Mesothelial cell of epicardium (in vitro differentiated cells): Measurements from ENCODE around the gene FAP. TPM values are rescaled to one million over a fixed set of nuclear protein-coding genes. Genes with fewer than 3 reads are reported as not detected.

ENCODE experiments used
- DNase-seq, 2 experiments: peaks; one replicate each; pipeline ENCODE4 v3.0.0; 2021; ENCODE audit warnings: low spot score in 2 of 2; ENCODE audit not compliant: unreplicated experiment in 2 of 2
- H3K27ac Mint-ChIP-seq: 2 replicates; pipeline ENCODE4 v1.8.0; 2021; ENCODE audit warnings: mixed read lengths
- H3K27me3 Mint-ChIP-seq: 2 replicates; pipeline ENCODE4 v1.8.0; 2021; ENCODE audit warnings: low read depth, mixed read lengths
- H3K36me3 Mint-ChIP-seq: 2 replicates; pipeline ENCODE4 v1.8.0; 2021; ENCODE audit warnings: mixed read lengths
- H3K4me1 Mint-ChIP-seq: 2 replicates; pipeline ENCODE4 v1.8.0; 2021; ENCODE audit warnings: mixed read lengths
- H3K4me3 Mint-ChIP-seq: 2 replicates; pipeline ENCODE4 v1.8.0; 2021; ENCODE audit warnings: mild to moderate bottlenecking, moderate library complexity, mixed read lengths
- H3K9me3 Mint-ChIP-seq: 2 replicates; pipeline ENCODE4 v1.8.0; 2021; ENCODE audit warnings: mixed read lengths
- CTCF ChIP-seq: fragments of 200-600 bp; sonication (generic); IDR thresholded peaks from one replicate; pipeline ENCODE4 v1.5.0; 2021; ENCODE audit warnings: antibody characterized with exemption; ENCODE audit not compliant: unreplicated experiment
- total RNA-seq: library from RNA; stranded (reverse); gene quantifications from 3 replicates; pipeline ENCODE4 v1.2.1, GENCODE V29; 2021

Gene FAP
- total RNA-seq, 1 donor from 2014 or later = 59.6 TPM

- no peak for TF ChIP-seq CTCF
- Mint-ChIP-seq H3K4me1 (peaks cover 11% of the 10 kb centered on the region), H3K27ac (no peak overlapping the region), H3K27me3 (peaks cover 4% of the 10 kb centered on the region), H3K4me3 (no peak overlapping the region), H3K36me3 (no peaks in the 10 kb centered on the region), H3K9me3 (peaks cover 9% of the 10 kb centered on the region)
- DNase-seq = no peak
These were observed 116.7 kb downstream of the FAP start for GRCh38 chr2:162126527-162126926.

GRCh38 chr2:162126111-162126519 is 117.1 kb downstream of the FAP start:
- peaks cover 9% of the 10 kb centered on the region for H3K9me3 Mint-ChIP-seq
- H3K27me3 Mint-ChIP-seq = peaks cover 4% of the 10 kb centered on the region
- H3K4me3 Mint-ChIP-seq = no peak overlapping the region
- peaks cover 11% of the 10 kb centered on the region for H3K4me1 Mint-ChIP-seq
- no peak for DNase-seq
- no peak overlapping the region for H3K27ac Mint-ChIP-seq
- no peaks in the 10 kb centered on the region for H3K36me3 Mint-ChIP-seq
- TF ChIP-seq CTCF = no peak

GRCh38 chr2:162125138-162125537 is 118.1 kb downstream of the FAP start:
- peak overlapping the region; percentile 1 for H3K27ac Mint-ChIP-seq
- DNase-seq = no peak
- TF ChIP-seq CTCF = no peak
- H3K4me3 Mint-ChIP-seq = no peak overlapping the region
- H3K36me3 Mint-ChIP-seq = no peaks in the 10 kb centered on the region
- H3K4me1 Mint-ChIP-seq = peaks cover 11% of the 10 kb centered on the region
- H3K9me3 Mint-ChIP-seq = peaks cover under 1% of the 10 kb centered on the region
- H3K27me3 Mint-ChIP-seq = peaks cover 4% of the 10 kb centered on the region

- no peak for DNase-seq
- no peaks in the 10 kb centered on the region for H3K36me3 Mint-ChIP-seq
- peak; percentile 93 for TF ChIP-seq CTCF
- no peaks in the 10 kb centered on the region for H3K27me3 Mint-ChIP-seq
- peaks cover 11% of the 10 kb centered on the region for H3K4me1 Mint-ChIP-seq
- no peak overlapping the region for H3K4me3 Mint-ChIP-seq
- H3K27ac Mint-ChIP-seq = no peak overlapping the region
- H3K9me3 Mint-ChIP-seq = no peaks in the 10 kb centered on the region
These were observed 119.2 kb downstream of the FAP start for GRCh38 chr2:162123806-162124758.

Other genes with a start within 250 kb of the FAP start
- 7.2 to 8.2 TPM (median 7.6 TPM) in 3 replicates for gene DPP4, start 169.2 kb downstream of the FAP start, total RNA-seq
- 0.29 to 0.36 TPM in 2 of 3 replicates, not detected in the other for gene GCG, start 91.2 kb downstream of the FAP start, total RNA-seq
- 8.4 to 10.7 TPM (median 9.3 TPM) in 3 replicates for gene IFIH1, start 75.2 kb upstream of the FAP start, total RNA-seq
- 39.8 to 41.5 TPM (median 40.5 TPM) in 3 replicates for gene GCA, start 100.7 kb upstream of the FAP start, total RNA-seq